SKM-1 (cell line): ENCODE measurements around the gene UPF2.

ENCODE experiments used
- DNase-seq: peaks from one replicate; lab custom pipeline; 2025; ENCODE audit not compliant: unreplicated experiment; lab: John Stamatoyannopoulos, UW

UPF2 gene

DNA sequence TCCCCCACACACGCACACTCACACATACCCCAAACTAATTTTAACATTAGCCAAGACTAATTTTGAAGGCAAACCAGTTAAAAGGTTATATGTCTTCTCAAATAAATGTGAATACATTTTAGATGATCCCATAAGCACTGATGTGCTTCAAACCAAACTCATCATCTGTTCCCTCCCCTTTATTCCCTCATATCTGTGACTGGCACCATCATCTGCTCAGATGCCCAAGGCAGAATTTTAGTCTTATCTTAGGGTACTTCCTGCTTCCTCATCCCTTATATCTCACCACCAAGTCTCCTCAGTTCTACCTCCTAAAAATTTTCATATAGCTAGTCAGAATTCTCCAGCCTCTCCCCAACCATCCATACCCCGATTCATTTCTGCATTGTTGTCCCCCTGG lies 80.4 kb downstream of the UPF2 start:
- no peak for DNase-seq

- no peak for DNase-seq
Measured at GRCh38 chr10:11961771-11962170, 80.8 kb downstream of the UPF2 start.

- no peak for DNase-seq
Measured at GRCh38 chr10:11959966-11960365, 82.6 kb downstream of the UPF2 start.

GRCh38 chr10:11958956-11959355 lies 83.7 kb downstream of the UPF2 start:
- no peak for DNase-seq

DNA sequence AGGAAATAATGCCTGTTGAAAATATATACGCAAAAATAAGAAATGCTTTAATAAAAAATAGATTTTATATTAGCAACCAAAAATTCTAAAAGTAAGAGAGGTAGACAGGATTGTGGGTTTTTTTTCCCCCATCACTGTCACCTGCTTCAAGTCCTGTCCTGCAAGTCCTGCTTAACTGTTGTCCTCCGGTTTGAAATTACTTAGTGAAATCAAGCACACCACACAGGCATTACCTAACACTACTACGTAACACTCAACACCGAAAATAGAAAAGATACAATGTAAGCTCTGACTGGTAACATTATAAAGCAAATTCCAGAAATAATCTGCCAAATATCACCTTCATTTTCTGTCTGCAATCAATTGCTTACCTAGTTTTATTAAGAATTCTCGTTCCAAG lies 90.9 kb downstream of the UPF2 start:
- no peak for DNase-seq

GRCh38 chr10:11950325-11951018 lies 92.1 kb downstream of the UPF2 start:
- no peak for DNase-seq

- no peak for DNase-seq
Measured at GRCh38 chr10:11949152-11949551, 93.5 kb downstream of the UPF2 start.

GRCh38 chr10:11946652-11947051 lies 96.0 kb downstream of the UPF2 start:
- no peak for DNase-seq

DNA sequence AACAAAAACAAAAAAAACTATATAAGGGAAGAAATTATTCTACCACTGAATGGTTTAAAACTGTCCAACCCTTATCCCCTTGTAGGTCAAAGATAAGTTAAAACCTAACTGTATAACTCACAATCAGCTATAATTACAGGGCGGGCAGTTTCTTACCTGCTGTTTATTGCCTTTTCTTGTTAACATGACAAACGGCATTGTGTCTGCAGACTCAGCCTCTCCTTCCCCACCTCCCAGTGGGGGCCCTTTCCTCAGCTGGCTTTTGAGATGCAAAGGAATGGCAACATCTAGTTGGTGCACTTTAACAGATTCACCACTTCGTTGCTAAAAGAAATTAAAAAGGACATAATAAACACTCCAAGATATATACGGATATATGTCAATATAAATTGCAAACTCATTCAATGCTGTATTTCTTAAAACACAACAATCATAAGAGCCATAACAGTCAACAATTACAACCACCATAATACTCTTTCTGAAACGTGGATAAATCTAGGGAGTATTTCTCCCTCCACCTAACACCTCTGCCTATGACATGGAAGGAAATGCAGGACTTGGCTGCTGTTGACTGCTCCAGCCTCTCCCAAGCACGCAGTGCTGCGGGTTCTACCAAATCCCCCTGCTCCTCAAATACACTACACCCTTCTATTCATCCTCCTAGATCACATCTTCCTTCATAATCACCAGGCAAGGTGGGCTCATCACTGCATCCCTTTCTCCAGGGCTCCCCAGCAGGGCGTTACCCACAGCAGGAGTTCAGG lies 106.0 kb downstream of the UPF2 start:
- DNase-seq = no peak

- DNase-seq = no peak
Measured at GRCh38 chr10:11934262-11934661, 108.3 kb downstream of the UPF2 start.

- no peak for DNase-seq
Measured at GRCh38 chr10:11933577-11934223, 108.9 kb downstream of the UPF2 start.

DNA sequence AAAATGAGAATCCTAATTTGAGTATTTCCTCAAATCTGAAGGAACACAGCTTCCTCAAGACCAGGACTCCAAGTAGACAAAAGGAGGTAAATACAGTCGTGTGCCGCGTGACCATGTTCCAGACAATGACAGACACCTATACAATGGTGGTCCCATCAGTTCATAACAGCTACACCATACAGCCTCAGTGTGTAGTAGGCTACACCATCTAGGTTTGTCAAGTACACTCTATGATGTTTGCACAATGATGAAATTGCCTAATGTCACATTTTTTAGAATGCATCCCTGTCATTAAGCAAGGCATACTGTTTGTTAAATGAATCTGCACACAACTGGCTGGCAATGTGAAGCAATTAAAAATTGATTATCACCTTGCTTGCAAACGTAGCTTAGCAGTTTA lies 111.6 kb downstream of the UPF2 start:
- DNase-seq = no peak

DNA sequence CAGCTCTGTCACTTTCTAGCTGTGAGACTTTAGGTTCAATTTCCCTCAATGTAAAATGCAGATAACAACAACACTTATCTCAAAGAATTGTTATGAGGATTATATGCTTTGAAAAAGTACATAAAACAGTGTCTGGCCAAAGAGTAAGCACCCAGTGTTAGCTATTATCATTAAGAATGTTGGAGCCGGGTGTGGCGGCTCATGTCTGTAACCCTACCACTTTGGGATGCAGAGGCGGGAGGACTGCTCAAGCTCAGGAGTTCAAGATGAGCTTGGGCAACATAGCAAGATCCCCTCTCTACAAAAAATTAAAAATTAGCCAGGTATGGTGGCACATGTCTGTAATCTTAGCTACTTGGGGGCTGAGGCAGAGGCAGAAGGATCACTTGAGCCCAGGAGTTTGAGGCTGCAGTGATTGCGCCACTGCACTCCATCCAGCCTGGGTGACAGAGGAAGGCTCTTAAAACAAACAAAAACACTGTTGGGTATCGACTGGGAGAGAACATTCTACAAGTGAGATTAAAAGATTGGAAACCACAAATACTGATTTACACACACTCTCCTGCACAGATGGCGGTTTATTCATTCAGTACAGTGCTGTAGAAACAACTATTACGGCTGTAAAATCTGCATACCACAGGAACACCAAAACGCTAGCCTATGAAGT lies 112.2 kb downstream of the UPF2 start:
- no peak for DNase-seq

DNA sequence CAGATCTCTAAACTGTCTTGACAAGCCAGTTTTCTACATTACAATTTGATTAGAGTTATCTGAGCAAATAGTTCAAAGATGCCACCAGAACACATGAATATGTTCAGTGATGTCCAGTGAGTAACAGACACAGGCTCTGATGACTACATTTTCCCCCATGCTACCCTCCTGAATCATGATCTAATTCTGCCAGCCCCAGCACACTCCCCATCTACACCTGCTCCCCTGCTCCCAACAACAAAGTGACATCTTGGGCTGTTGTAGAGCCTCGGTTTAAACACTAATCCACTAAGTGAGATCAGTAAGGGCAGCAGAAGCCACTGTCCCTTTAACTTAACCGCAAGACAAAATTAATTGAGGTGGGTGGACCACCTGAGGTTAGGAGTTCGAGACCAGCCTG lies 114.9 kb downstream of the UPF2 start:
- DNase-seq = no peak

GRCh38 chr10:11921800-11922392 lies 120.7 kb downstream of the UPF2 start:
- DNase-seq = no peak

DNA sequence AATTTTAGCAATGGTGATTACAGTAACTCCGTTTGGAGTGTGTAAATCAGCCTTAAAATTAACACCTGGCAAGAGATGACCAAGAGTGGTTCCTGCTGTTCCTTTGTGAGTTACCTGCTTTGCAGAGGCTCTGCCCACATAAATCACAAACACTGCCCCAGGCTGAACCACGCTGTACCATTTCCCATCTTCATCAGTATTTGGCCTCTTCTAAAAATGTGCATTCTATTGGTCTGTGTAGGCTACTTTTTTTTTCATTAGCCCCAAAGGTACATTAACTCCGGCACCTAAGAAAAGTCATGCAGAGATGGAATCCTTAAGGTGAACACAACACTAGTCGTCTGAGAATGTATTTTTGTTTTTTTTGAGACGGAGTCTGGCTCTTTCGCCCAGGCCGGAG lies 123.3 kb downstream of the UPF2 start:
- no peak for DNase-seq

DNA sequence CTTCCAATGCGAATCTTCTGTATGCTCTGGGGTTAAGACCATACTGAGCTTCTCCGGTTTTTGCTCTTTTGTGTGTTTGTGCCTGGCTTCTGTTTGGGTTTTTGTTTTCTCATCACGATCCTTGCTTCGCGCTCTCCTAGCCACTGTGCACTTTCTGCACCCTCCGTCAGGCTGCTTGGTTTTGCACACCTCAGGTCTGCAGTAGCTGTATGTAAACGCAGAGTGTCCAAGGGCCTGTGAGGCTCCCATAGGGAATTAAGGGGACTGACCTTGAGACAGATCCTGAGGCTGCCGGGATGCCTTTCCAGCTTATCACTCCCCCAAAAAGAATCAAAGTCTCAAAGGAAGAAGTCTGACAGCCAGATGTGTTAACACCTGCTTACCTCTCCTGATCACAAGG lies 124.2 kb downstream of the UPF2 start:
- DNase-seq = no peak

DNA sequence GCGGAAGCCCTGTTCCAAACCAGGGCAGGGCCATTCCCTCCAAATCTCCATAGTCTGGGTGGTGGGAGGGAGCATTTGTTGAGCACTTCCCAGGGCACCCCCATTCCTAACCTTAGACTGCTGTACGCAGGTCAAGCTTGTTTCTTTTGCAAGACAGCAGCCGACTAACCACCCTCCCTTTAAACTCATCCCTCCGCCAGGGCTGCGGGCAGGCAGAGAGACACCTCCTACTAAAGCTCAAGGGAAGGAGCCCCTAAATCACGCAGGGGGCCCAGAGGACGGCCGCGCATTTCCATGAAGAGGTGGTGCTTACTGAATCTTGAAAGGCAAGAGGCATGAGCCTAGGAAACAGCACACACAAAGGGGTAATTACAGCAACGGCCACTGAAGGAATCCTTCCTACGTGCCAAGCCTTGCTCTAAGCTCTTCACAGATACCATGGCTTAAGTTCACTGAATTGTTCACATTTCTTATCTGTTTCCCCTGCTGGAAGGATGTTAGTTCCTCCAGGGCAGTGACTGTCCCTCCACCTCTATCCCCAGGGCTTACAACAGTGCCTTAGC lies 129.4 kb downstream of the UPF2 start:
- DNase-seq = no peak

GRCh38 chr10:11910102-11910501 lies 132.5 kb downstream of the UPF2 start:
- no peak for DNase-seq

DNA sequence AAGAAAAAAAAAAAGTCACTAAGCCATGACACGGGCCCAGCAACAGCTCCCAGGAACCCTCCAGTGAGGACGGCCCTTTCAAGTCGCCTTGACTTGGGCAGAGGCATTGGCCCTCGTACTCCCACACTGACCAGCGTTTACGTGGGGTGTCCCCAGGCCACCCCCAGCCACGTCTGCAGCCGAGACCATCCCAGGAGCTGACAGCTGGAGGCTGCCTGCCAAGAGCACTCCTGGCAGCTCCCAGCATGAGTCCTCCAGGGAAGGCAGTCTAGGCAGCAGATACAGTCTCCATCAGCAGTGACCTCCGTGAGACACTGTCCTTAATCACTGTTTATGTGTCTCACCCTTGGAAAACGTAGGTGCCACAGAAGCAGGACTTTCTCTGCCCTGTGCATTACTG lies 133.0 kb downstream of the UPF2 start:
- DNase-seq = no peak

DNA sequence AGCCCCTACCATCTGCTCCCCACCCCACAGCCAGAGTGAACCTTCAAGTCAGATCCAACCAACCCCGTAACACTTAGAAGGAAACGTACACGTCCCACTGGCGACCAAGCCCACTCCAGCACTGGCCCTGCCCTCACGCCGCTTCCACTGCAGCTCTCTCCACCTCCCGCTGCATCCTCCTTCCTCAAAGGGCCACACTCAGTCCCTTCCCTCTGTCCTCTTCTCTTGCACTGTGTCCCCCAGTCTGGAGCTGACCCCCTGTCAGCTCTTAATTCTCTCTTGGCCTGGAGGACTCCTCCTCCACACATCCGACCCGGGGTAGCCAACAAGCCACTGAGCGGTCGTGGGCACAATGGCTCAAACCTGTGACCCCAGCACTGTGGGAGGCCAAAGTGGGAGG lies 133.6 kb downstream of the UPF2 start:
- DNase-seq = no peak
